Heart right ventricle (tissue), 16 donors: Measurements from ENCODE around the gene ATP2B3. TPM values are rescaled to one million over a fixed set of nuclear protein-coding genes. Genes with fewer than 3 reads are reported as not detected.
A peak's percentile ranks its signal among the peaks of the same experiment; 100 is the strongest.

Source experiments
- ATAC-seq, 8 donors: fragments of 200-7000 bp; cut with Tn5 transposase; one replicate each; pipeline ENCODE4 v1.9.1; 2020; ENCODE audit warnings: mild to moderate bottlenecking in 8 of 8, moderate library complexity in 8 of 8, moderate number of reproducible peaks in 1 of 8
- DNase-seq, 2 donors: peaks; one replicate each; pipeline ENCODE4 v3.0.0-alpha.2; 2020
- H3K27ac ChIP-seq, 10 donors: fragments of 200-600 bp; sonication (generic) in 2 of 10; one replicate each; pipeline versions ENCODE4 v1.5.0 to v1.8.0; 2020 to 2022; ENCODE audit warnings: mild to moderate bottlenecking in 3 of 10
- H3K27me3 ChIP-seq, 7 donors: fragments of 200-600 bp; one replicate each; pipeline ENCODE4 v1.8.0; 2021 to 2022; ENCODE audit warnings: mild to moderate bottlenecking in 2 of 7
- H3K36me3 ChIP-seq, 9 donors: fragments of 200-600 bp; sonication (generic) in 1 of 9; one replicate each; pipeline versions ENCODE4 v1.5.0 to v1.8.0; 2020 to 2022; ENCODE audit warnings: mild to moderate bottlenecking in 2 of 9
- H3K4me1 ChIP-seq, 9 donors: fragments of 200-600 bp; sonication (generic) in 1 of 9; one replicate each; pipeline versions ENCODE4 v1.5.0 to v1.8.0; 2020 to 2022; ENCODE audit warnings: mild to moderate bottlenecking in 4 of 9
- H3K4me3 ChIP-seq, 10 donors: fragments of 200-600 bp; sonication (generic) in 2 of 10; one replicate each; pipeline versions ENCODE4 v1.5.0 to v1.8.0; 2020 to 2022; ENCODE audit warnings: mild to moderate bottlenecking in 7 of 10, moderate library complexity in 2 of 10
- H3K9me3 ChIP-seq, 11 donors: fragments of 200-600 bp in 10 of 11; sonication (generic) in 2 of 11; one replicate each; pipeline versions ENCODE4 v1.5.0 to v1.8.0; 2013 to 2022; ENCODE audit warnings: mild to moderate bottlenecking in 2 of 11, control low read depth in 1 of 11, moderate library complexity in 1 of 11
- CTCF ChIP-seq, 9 donors: fragments of 200-600 bp; sonication (generic) in 2 of 9; IDR thresholded peaks; one replicate each; pipeline versions ENCODE4 v1.5.0 to v1.8.0; 2021 to 2022; ENCODE audit warnings: antibody characterized with exemption in 9 of 9, mild to moderate bottlenecking in 5 of 9, moderate library complexity in 1 of 9
- WGBS, 2 donors: extraction: QIAGEN DNeasy Blood & Tissue Kit; methylation state at CpG; one replicate each; pipeline ENCODE4 v1.1.7; 2013; ENCODE audit warnings: inconsistent platforms in 1 of 2; 5-methylcytosine and 5-hydroxymethylcytosine counted together
- intact Hi-C, 10 donors: fragments of 100-400 bp; cut with DNase I; formaldehyde crosslinking; loops; one replicate each; pipeline versions ENCODE4 v1.11.1 to v1.14.2; 2022
- polyA plus RNA-seq, 2 donors: library from polyadenylated mRNA; stranded (reverse); fragments of 200-250 nt; gene quantifications; one replicate each; pipeline ENCODE4 v1.2.3, GENCODE V29; 2013
- total RNA-seq, 10 donors: library from RNA; stranded (reverse); fragmentation: NEBNext Ultra II Directional in 3 of 10; extraction: Animal tissue kit (Norgen Biotek cat#: 25700) in 3 of 10; gene quantifications; one replicate each; pipeline versions ENCODE4 v1.2.1 to v1.2.4, GENCODE V29; 2021 to 2023
- donor health status: Arrhythmogenic right ventricular cardiomyopathy.
- donor health status: ischemic (EF 13 %, LVEDD 7.1; RV severe dilation, severe dysfunction).
- donor health status: healthy with polysubstance abuse.
- donor health status: DM: no; HTN: yes; CAD: no.
- donor health status: DM: no; HTN: no; CAD: no.
- donor health status: ischemic (EF 25% LVEDD 6.9; RV normal size, moderate dysfunction).
- donor health status: ischemic (EF 25% LVEDD 5.7; RV mildly dilated, moderate dysfunction).
- donor health status: healthy.
- donor health status: DM: yes; HTN: yes; CAD: no.
- donor health status: Ischemic cardiomyopathy.
- donor health status: ischemic (EF 35%, LVEDD 5.7; RV mildly dilated, moderate dysfunction).
- donor health status: nonischemic (EF 11% LVEDD 7.7; RV severe dilation, severe dysfunction).
- donor health status: DM: yes; HTN: yes; CAD: no.
- donor health status: PGD.
- donor health status: ischemic (EF 29% LVEDD 5.4; RV normal size, mild dysfunction).
- donor health status: nonischemic (EF 23%, LVEDD 6.1; RV moderate dilation, normal function).

Gene ATP2B3
- total and polyA plus RNA-seq, 12 donors: not detected

GRCh38 chrX:153595859-153596857, 78.7 kb downstream of the ATP2B3 start:
- DNase-seq (no peak), ATAC-seq (no peak)
- no peaks in the 10 kb centered on the region for H3K9me3 ChIP-seq
- no peak overlapping the region for H3K27ac ChIP-seq
- H3K4me1 ChIP-seq: peaks cover 0 to 25% (median 10%) of the 10 kb centered on the region in 9 donors
- WGBS, 2 donors: 97 to 98% methylated on average over 21 of the region's 21 CpGs
- TF ChIP-seq CTCF (IDR thresholded peaks at IDR 0.05): no peak
- peaks cover 0 to 45% (median 0%) of the 10 kb centered on the region in 9 donors for H3K36me3 ChIP-seq
- intact Hi-C loops: loop anchor here in 1 of 10 donors (5.0 kb wide), 1 partner anchor 111 kb away; no protein-coding TSS in a partner anchor
- no peaks in the 10 kb centered on the region for H3K27me3 ChIP-seq
- H3K4me3 ChIP-seq: no peak overlapping the region

- no peak overlapping the region for H3K27ac ChIP-seq
- H3K4me3 ChIP-seq: no peak overlapping the region
- WGBS, 2 donors: 91 to 99% methylated on average over 6 of the region's 6 CpGs
- peaks cover 0 to 35% (median 0%) of the 10 kb centered on the region in 9 donors for H3K36me3 ChIP-seq
- intact Hi-C loops: loop anchor here in 1 of 10 donors (5.0 kb wide), 1 partner anchor 110 kb away; no protein-coding TSS in a partner anchor
- no peak for DNase-seq
- ATAC-seq: no peak
- no peaks in the 10 kb centered on the region for H3K27me3 ChIP-seq
- H3K4me1 ChIP-seq: peaks cover 0 to 25% (median 10%) of the 10 kb centered on the region in 9 donors
- TF ChIP-seq CTCF (IDR thresholded peaks at IDR 0.05): no peak
- H3K9me3 ChIP-seq: no peaks in the 10 kb centered on the region
These were observed 79.7 kb downstream of the ATP2B3 start for GRCh38 chrX:153596981-153597750.

- intact Hi-C loops: loop anchor here in 1 of 10 donors (5.0 kb wide), 1 partner anchor 109 kb away; no protein-coding TSS in a partner anchor
- TF ChIP-seq CTCF (IDR thresholded peaks at IDR 0.05): no peak
- H3K4me1 ChIP-seq: peaks cover 0 to 25% (median 10%) of the 10 kb centered on the region in 9 donors
- DNase-seq (peak in 1 of 2 donors; percentile 21), ATAC-seq (peak in 7 of 8 donors; percentile 34 to 58 (median 41))
- no peaks in the 10 kb centered on the region for H3K27me3 ChIP-seq
- H3K9me3 ChIP-seq: no peaks in the 10 kb centered on the region
- WGBS, 2 donors: 0% methylated on average over 37 to 57 of the region's 79 CpGs
- H3K27ac ChIP-seq: peak within 1 kb of the TSS; percentile 46 to 85 (median 82)
- H3K36me3 ChIP-seq: peaks cover 0 to 21% (median 0%) of the 10 kb centered on the region in 9 donors
- peak within 1 kb of the TSS; percentile 63 to 82 (median 74) for H3K4me3 ChIP-seq
These were observed 81.2 kb downstream of the ATP2B3 start, which contains the start of gene CCNQ for GRCh38 chrX:153598541-153599191. CCNQ (minus strand) TSS chrX:153599139; CDS start chrX:153599073, 66 bp downstream.
